A673 (cell line): ENCODE data around the gene GAK. TPM values are rescaled to one million over a fixed set of nuclear protein-coding genes. Genes with fewer than 3 reads are reported as not detected.

ENCODE experiments used
- BruUV-seq: library from RNA; stranded (reverse); fragments of 400-500 nt; replicated peaks from 2 replicates; lab custom pipeline; 2021; lab: Mats Ljungman, UMichigan
- CTCF ChIA-PET: fragments of 300-600 bp; sonication (Branson Sonifier 250); formaldehyde crosslinking; loops from one replicate; lab custom pipeline; 2022; ENCODE audit warnings: antibody characterized with exemption; lab: Charles Lee
- POLR2A ChIA-PET: fragments of 300-600 bp; sonication (Branson Sonifier 250); formaldehyde crosslinking; loops from one replicate; lab custom pipeline; 2022; ENCODE audit warnings: antibody characterized with exemption; ENCODE audit not compliant: low non-redundant PET; lab: Charles Lee
- DNase-seq: peaks from one replicate; pipeline ENCODE4 v3.0.0-alpha.2; 2015; ENCODE audit warnings: low spot score
- H3K27ac ChIP-seq: fragments of 200-600 bp; sonication (generic); 2 replicates; pipeline ENCODE4 v1.5.1; 2016; ENCODE audit warnings: mixed run types, low read depth, mild to moderate bottlenecking, mixed read lengths, antibody characterized with exemption, low read length; ENCODE audit not compliant: poor library complexity, severe bottlenecking
- H3K27me3 ChIP-seq: fragments of 200-600 bp; sonication (generic); replicated peaks from 2 replicates; pipeline ENCODE4 v1.6.1; 2017; ENCODE audit warnings: mixed run types, low read depth, mild to moderate bottlenecking, mixed read lengths, antibody characterized with exemption, low read length; ENCODE audit not compliant: insufficient read depth, poor library complexity
- H3K36me3 ChIP-seq: fragments of 200-600 bp; sonication (generic); 2 replicates; pipeline ENCODE4 v1.6.1; 2016; ENCODE audit warnings: mixed run types, mild to moderate bottlenecking, mixed read lengths, antibody characterized with exemption, low read length; ENCODE audit not compliant: insufficient read depth, poor library complexity, severe bottlenecking
- H3K4me1 ChIP-seq: fragments of 200-600 bp; sonication (generic); 2 replicates; pipeline ENCODE4 v1.6.1; 2017; ENCODE audit warnings: mixed run types, mild to moderate bottlenecking, mixed read lengths, antibody characterized with exemption, low read length; ENCODE audit not compliant: insufficient read depth, poor library complexity, severe bottlenecking
- H3K4me3 ChIP-seq: fragments of 200-600 bp; sonication (generic); 2 replicates; pipeline ENCODE4 v1.5.1; 2016; ENCODE audit warnings: low read depth, mixed run types, mild to moderate bottlenecking, mixed read lengths, low read length; ENCODE audit not compliant: poor library complexity, severe bottlenecking
- H3K9me3 ChIP-seq: fragments of 200-600 bp; sonication (generic); 2 replicates; pipeline ENCODE4 v1.6.1; 2016; ENCODE audit warnings: mixed run types, low read depth, mild to moderate bottlenecking, mixed read lengths, antibody characterized with exemption, low read length; ENCODE audit not compliant: poor library complexity, severe bottlenecking
- CTCF ChIP-seq: fragments of 300-800, 200-600 bp; sonication (generic); conservative IDR thresholded peaks from 2 replicates; pipeline ENCODE4 v1.5.1; 2017; ENCODE audit warnings: low read depth, mild to moderate bottlenecking, antibody characterized with exemption, low read length, moderate library complexity, mixed read lengths
- EZH2 ChIP-seq: fragments of 200-600 bp; sonication (generic); IDR thresholded peaks from 2 replicates; pipeline ENCODE4 v1.6.1; 2017; ENCODE audit warnings: borderline replicate concordance, low read depth, mild to moderate bottlenecking, mixed read lengths, antibody characterized with exemption, low read length; ENCODE audit not compliant: poor library complexity, severe bottlenecking
- intact Hi-C: fragments of 100-400 bp; cut with micrococcal nuclease; formaldehyde crosslinking; loops from one replicate; pipeline ENCODE4 v1.10.0; 2022; ENCODE audit not compliant: unreplicated experiment
- total RNA-seq: library from RNA; stranded (reverse); gene quantifications from 2 replicates; pipeline ENCODE4 v1.2.3, GENCODE V29; 2021

Gene GAK
- total RNA-seq, 1 experiment from 2014 or later, result 96.2 TPM

- POLR2A ChIA-PET, result no interaction called here
- Histone ChIP-seq H3K9me3 (no peaks in the 10 kb centered on the region), H3K27ac (no peak overlapping the region), H3K4me3 (no peak overlapping the region), H3K36me3 (peaks cover 16% of the 10 kb centered on the region), H3K4me1 (no peaks in the 10 kb centered on the region), H3K27me3 (no peaks in the 10 kb centered on the region)
- DNase-seq, result no peak
- intact Hi-C loops, result no loop called here
- TF ChIP-seq CTCF, result no peak
- no peak for TF ChIP-seq EZH2
- no TSS peak for BruUV-seq
- CTCF ChIA-PET, result no interaction called here
Measured at GRCh38 chr4:859496-859895, 72.6 kb downstream of the GAK start.

DNA sequence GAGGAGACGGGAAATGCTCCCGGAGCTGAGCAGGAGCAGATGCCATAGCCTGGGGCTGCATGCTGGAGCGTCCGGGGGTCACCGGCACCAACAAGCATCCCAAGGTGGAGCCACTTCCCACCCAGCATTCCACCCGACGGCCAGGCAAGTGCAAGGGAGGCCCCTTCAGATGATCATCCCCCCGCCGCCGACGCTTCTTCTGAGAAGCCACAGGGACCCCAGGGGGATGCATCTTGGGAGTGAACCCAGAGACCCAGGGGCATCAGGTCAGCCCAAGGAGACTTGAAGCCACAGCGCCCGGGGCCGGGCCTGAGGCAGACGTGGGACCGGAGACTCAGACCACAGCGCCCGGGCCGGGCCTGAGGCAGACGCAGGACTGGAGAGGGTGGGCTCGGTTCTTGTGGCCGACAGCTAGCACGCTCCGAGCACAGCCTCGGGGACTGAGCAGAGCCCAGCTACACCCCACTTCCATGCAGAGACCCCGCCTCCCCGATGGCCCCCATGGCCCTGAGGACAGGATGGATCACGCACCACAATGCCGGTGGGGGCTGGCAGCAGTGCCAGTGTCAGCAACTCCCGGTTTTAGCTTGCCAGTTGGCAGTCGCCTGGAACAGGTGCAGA lies 73.2 kb downstream of the GAK start:
- intact Hi-C loops, result no loop called here
- no peak for TF ChIP-seq EZH2
- no peak for TF ChIP-seq CTCF
- Histone ChIP-seq H3K36me3 (peaks cover 16% of the 10 kb centered on the region), H3K4me3 (no peak overlapping the region), H3K9me3 (no peaks in the 10 kb centered on the region), H3K27ac (no peak overlapping the region), H3K4me1 (no peaks in the 10 kb centered on the region), H3K27me3 (no peaks in the 10 kb centered on the region)
- ChIA-PET POLR2A (no interaction called here), CTCF (no interaction called here)
- no TSS peak for BruUV-seq
- DNase-seq, result no peak

- Histone ChIP-seq H3K9me3 (no peaks in the 10 kb centered on the region), H3K36me3 (peaks cover 13% of the 10 kb centered on the region), H3K4me1 (no peaks in the 10 kb centered on the region), H3K4me3 (no peak overlapping the region), H3K27me3 (no peaks in the 10 kb centered on the region), H3K27ac (no peak overlapping the region)
- intact Hi-C loops, result no loop called here
- POLR2A ChIA-PET, result no interaction called here
- CTCF ChIA-PET, result no interaction called here
- no TSS peak for BruUV-seq
- TF ChIP-seq CTCF (no peak), EZH2 (no peak)
- DNase-seq, result no peak
Measured at GRCh38 chr4:858041-858481, 74.1 kb downstream of the GAK start.
